GM18520 (cell line): ENCODE measurements around the gene CHST8.
"Not testable (repeated sequence)": the region's sequence is repeated elsewhere in the genome, so short reads cannot be mapped to it uniquely, and the experiment has no call there.

Experiments used
- ATAC-seq: cut with Tn5 transposase; IDR thresholded peaks from one replicate; pipeline ENCODE4 v1.9.1; 2021; ENCODE audit not compliant: unreplicated experiment

Gene CHST8

GRCh38 chr19:33618363-33618762 lies 3.4 kb upstream of the CHST8 start:
- not testable (repeated sequence) for ATAC-seq

GRCh38 chr19:33618884-33619283 lies 2.9 kb upstream of the CHST8 start:
- no peak for ATAC-seq

GRCh38 chr19:33620611-33621010 lies 1.1 kb upstream of the CHST8 start:
- no peak for ATAC-seq

GRCh38 chr19:33621065-33621785 lies 528 bp upstream of the CHST8 start:
- no peak for ATAC-seq

DNA sequence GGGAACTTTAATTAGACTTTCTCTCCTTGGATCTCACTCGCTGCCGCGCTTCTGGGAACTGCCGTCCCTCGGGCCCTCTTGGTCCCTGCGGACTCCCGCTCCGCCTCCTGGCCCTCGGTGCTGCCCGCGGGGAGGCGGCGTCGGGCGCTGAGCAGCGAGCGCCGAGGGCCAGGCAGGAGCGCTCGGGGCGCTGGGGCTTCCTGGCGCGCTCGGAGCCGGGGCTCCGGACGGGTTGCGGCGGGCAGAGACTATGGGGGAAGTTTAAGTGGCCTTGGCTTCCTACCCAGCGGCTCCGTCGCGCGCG lies 704 bp downstream of the CHST8 start:
- ATAC-seq = no peak

GRCh38 chr19:33622809-33623511 lies 1.2 kb downstream of the CHST8 start:
- ATAC-seq = no peak

- ATAC-seq = no peak
These were observed 2.8 kb downstream of the CHST8 start for GRCh38 chr19:33624586-33624985.

- no peak for ATAC-seq
These were observed 5.8 kb downstream of the CHST8 start for GRCh38 chr19:33627526-33627925.

- no peak for ATAC-seq
These were observed 6.4 kb downstream of the CHST8 start for GRCh38 chr19:33627962-33628839.

DNA sequence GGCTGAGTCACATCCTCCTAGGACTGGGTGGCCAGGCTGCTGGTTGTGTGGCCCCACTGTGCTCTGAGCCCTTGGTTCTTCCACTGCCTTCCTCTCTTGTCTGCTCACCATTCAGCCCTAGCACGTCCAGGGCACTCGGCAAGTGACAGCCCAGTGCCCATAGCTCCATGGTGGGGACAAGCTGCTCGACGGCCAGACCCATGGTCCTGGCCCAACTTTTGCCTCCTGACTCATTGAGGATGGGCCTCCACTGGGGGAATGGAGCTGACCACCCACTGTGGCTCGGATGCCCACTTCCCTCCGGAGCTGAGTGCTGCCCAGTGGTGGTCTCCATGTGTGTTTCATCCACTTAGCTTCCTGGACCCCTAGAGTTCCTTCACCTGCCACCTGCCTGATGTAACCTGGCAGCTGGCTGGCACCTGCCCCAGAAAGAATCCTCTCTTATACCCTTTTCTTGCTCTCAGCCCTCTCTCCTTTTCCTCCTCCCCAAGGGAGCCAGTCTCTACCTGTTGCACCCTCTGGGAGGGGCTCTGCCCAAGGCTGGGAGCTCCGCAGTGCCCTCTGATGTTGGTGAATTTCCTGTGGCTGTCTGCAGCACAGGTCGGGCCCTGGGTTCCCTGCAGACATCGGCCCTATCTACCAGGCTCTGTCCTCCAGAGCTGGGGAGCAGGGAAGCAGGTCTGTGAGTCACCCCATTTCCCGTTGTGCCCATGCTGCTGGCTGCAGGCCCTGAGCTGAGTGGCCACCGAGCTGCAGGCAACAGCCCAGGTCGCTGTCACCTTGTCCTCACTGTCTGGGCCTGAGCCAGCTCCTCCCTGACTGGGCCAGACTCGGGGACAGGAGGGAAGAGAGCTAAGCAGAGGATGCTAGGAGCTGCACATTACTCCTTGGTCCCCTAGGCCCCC lies 7.4 kb downstream of the CHST8 start:
- ATAC-seq = no peak

GRCh38 chr19:33629826-33630375 lies 8.1 kb downstream of the CHST8 start:
- ATAC-seq = no peak

DNA sequence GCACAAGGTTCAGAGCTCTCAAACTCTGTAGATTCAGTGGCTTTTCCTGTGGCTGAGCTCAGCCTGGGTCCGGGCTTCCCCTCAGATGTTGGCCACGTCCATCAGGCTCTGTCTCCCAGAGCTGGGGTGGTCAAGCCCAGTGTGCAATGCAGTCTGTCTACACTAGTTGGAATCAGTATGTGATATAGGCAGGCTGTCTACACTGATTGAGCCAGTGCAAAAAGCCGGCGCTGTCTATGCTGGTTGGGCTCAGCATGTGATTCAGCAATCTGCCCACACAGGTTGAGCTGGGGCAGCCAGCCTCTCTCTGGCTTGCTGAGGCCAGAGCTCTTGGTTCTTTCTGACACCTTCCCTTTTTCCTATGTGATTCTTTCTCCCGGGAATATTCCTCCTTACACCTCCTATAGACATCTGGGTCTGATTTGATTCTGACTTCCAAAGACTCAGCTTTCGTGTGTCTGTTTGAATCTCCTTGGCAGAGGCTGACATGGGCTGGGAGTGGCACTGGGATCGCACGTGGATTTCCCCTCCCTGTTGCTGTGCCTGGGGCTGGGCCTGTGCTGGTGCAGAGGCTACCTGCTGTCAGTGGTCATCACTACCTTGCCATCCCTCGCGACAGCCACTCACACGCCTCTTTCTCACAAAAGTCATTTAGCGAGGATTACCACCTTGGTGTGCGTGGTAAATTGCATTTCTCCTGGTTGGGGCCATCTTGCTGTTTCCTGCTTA lies 9.3 kb downstream of the CHST8 start:
- no peak for ATAC-seq

DNA sequence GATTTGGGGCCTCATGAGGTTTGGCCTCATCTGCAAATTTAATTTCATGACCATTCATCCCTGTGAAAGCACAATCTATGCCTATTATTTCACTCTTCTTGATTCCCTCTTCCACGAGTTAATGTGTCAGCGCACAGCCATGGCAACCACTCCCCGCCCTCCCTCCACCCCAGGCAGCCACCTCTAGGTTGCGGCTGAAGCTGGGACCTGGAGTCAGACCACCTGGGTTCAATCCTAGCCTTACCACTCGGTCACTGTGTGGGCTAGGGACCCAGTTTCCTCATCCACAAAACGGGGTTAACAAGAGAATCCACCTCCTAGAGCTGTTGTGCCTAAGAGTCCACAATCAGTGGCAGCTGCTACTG lies 9.8 kb downstream of the CHST8 start:
- ATAC-seq = no peak

GRCh38 chr19:33634361-33635091 lies 12.8 kb downstream of the CHST8 start:
- no peak for ATAC-seq

DNA sequence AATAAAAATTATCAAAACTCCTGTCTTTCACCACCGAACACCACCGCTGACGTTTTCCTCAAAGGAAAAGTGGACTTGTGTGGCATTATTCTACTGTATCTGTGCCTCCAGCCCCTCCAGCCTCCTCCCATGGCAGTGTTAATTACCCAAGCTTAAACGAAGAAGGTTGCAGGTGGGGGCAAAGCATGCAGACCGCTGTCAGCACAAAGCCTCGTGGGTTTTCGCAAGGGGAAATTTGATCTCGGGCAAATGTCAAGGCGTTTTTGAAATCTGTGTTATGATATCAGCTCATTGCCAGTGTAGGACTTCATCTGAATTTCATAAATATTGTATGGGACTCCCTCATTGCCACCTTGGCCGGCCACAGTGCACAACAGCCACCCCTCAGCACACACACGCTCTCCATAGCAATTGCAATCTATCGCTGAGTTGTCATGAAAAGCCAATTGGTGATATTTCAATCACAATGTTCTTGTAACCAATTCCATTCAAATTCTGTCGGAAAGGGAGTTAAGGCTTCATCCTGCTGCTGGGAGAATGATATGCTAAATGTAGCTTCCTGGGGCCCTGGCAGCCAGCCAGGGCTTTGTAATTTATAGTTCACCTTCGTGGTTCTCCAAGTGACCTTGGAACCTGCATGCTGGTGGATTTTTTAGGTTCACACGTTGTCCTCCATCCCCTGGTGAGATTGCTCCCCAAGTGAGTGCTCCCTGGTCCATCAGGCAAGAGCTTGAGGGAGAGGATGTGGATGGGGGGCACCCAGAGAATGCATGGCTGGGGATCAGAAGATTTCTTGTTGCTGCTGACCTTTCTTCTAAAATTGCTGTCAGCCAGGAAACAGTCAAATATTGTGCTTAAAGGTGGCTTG lies 16.6 kb downstream of the CHST8 start:
- no peak for ATAC-seq

DNA sequence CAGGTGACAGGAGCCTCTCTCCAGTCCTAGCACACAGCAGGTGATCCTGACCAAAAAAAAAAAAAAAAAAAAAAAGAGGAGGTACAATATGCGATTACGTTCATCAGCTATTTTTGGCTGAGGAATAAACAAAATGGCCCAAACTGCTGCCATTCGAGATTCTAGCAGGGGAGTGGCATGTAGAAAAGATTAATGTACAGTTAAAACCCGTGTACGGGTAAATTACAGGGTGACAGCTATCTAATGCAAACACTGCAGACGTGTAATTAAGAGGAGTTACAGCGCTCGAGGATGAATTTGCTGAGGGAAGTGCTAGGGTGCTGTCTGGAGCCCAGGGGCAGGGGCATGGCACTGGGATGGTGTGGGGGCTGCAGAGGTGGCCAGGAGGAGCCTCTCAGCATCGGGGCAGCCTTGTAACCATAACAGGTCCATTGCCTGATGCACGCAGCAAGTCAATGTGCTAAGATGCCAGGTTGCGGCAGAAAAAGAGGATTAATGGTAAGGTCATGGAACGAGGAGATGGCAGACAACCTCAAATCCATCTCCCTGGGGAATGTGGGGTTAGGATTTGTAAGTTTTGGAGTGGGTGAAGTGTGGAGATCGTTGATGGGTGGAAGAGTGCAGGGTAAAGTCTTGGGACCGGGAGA lies 17.4 kb downstream of the CHST8 start:
- ATAC-seq = no peak

GRCh38 chr19:33640773-33641172 lies 19.0 kb downstream of the CHST8 start:
- no peak for ATAC-seq

GRCh38 chr19:33641261-33641660 lies 19.5 kb downstream of the CHST8 start:
- ATAC-seq = no peak
